B cell (primary cell): ENCODE results near the gene ZFHX2.

ENCODE experiments used
- EZH2 ChIP-seq: IDR thresholded peaks from 2 replicates; pipeline ENCODE4 v1.6.1; 2012; ENCODE audit warnings: borderline replicate concordance, low read depth, mild to moderate bottlenecking, moderate library complexity, low read length; ENCODE audit not compliant: insufficient read depth, poor library complexity, severe bottlenecking
- TF ChIP-seq, protein P1 (sequence below): fragments of 200-600 bp; IDR thresholded peaks from one replicate; pipeline ENCODE4 v1.8.0; 2022; ENCODE audit warnings: antibody characterized with exemption, mild to moderate bottlenecking

DNA sequence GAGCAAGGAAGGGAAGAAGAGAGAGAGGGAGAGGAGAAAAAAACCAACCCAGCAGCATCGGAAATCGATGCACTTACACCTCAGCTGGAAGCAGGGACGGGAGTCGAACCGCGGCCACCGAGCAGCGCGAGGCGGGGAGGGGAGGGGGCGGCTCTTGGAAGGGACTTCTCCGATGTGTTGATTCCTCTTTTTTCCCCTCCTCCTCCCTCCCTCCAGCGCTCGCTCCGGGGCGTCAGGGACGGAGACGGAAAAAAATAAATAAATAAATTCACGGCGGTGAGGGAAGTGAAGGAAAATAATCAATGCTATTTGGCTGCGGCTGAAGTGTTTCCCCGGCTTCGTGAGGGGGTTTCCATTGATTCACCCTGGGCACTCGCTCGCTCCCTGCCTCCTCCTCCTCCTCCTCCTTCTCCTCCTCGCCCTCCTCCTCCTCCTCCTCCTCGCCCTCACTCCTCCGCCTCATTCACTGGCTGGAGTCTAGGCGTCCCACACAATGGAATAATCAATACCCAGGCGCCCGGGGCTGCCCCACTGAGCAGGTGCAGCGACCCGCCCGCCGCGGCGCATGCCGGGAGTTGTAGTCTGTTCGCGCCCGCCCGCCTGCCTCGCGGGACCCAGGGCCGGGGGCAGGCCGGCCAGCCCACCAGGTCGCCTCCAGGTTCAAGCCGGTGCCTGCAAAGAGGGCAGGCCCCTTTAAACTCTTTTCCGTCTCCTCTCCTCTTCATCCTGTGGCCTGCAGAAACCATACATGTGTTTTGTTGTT lies at the start of gene ZFHX2:
- TF ChIP-seq, protein P1, sequence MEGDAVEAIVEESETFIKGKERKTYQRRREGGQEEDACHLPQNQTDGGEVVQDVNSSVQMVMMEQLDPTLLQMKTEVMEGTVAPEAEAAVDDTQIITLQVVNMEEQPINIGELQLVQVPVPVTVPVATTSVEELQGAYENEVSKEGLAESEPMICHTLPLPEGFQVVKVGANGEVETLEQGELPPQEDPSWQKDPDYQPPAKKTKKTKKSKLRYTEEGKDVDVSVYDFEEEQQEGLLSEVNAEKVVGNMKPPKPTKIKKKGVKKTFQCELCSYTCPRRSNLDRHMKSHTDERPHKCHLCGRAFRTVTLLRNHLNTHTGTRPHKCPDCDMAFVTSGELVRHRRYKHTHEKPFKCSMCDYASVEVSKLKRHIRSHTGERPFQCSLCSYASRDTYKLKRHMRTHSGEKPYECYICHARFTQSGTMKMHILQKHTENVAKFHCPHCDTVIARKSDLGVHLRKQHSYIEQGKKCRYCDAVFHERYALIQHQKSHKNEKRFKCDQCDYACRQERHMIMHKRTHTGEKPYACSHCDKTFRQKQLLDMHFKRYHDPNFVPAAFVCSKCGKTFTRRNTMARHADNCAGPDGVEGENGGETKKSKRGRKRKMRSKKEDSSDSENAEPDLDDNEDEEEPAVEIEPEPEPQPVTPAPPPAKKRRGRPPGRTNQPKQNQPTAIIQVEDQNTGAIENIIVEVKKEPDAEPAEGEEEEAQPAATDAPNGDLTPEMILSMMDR = no peak
- no peak for TF ChIP-seq EZH2
